Mesothelial cell of epicardium (in vitro differentiated cells): Measurements from ENCODE around the gene POLG2. TPM values are rescaled to one million over a fixed set of nuclear protein-coding genes. Genes with fewer than 3 reads are reported as not detected.
A peak's percentile ranks its signal among the peaks of the same experiment; 100 is the strongest.

Experiments used
- DNase-seq, 2 experiments: peaks; one replicate each; pipeline ENCODE4 v3.0.0; 2021; ENCODE audit warnings: low spot score in 2 of 2; ENCODE audit not compliant: unreplicated experiment in 2 of 2
- H3K27ac Mint-ChIP-seq: 2 replicates; pipeline ENCODE4 v1.8.0; 2021; ENCODE audit warnings: mixed read lengths
- H3K27me3 Mint-ChIP-seq: 2 replicates; pipeline ENCODE4 v1.8.0; 2021; ENCODE audit warnings: low read depth, mixed read lengths
- H3K36me3 Mint-ChIP-seq: 2 replicates; pipeline ENCODE4 v1.8.0; 2021; ENCODE audit warnings: mixed read lengths
- H3K4me1 Mint-ChIP-seq: 2 replicates; pipeline ENCODE4 v1.8.0; 2021; ENCODE audit warnings: mixed read lengths
- H3K4me3 Mint-ChIP-seq: 2 replicates; pipeline ENCODE4 v1.8.0; 2021; ENCODE audit warnings: mild to moderate bottlenecking, moderate library complexity, mixed read lengths
- H3K9me3 Mint-ChIP-seq: 2 replicates; pipeline ENCODE4 v1.8.0; 2021; ENCODE audit warnings: mixed read lengths
- CTCF ChIP-seq: fragments of 200-600 bp; sonication (generic); IDR thresholded peaks from one replicate; pipeline ENCODE4 v1.5.0; 2021; ENCODE audit warnings: antibody characterized with exemption; ENCODE audit not compliant: unreplicated experiment
- total RNA-seq: library from RNA; stranded (reverse); gene quantifications from 3 replicates; pipeline ENCODE4 v1.2.1, GENCODE V29; 2021

POLG2 gene
- total RNA-seq, 1 donor from 2014 or later, result 32.2 TPM

GRCh38 chr17:64509179-64509578 is 12.3 kb upstream of the POLG2 start:
- no peak for DNase-seq
- Mint-ChIP-seq H3K9me3 (no peaks in the 10 kb centered on the region), H3K36me3 (peaks cover 32% of the 10 kb centered on the region), H3K27ac (no peak overlapping the region), H3K27me3 (no peaks in the 10 kb centered on the region), H3K4me1 (peaks cover 22% of the 10 kb centered on the region), H3K4me3 (no peak overlapping the region)
- TF ChIP-seq CTCF, result no peak

- peak overlapping the region; percentile 100 for H3K4me3 Mint-ChIP-seq
Measured at GRCh38 chr17:64508683-64509082, 11.8 kb upstream of the POLG2 start.

GRCh38 chr17:64507413-64507782 is 10.5 kb upstream of the POLG2 start:
- Mint-ChIP-seq H3K9me3 (no peaks in the 10 kb centered on the region), H3K4me3 (peak overlapping the region; percentile 100), H3K36me3 (peaks cover 38% of the 10 kb centered on the region), H3K27me3 (no peaks in the 10 kb centered on the region), H3K27ac (peak overlapping the region; percentile 100), H3K4me1 (peaks cover 35% of the 10 kb centered on the region)
- TF ChIP-seq CTCF, result no peak
- DNase-seq, result no peak

More at GRCh38 chr17:64508683-64509082, 11.8 kb upstream of the POLG2 start:
- H3K9me3 Mint-ChIP-seq, result no peaks in the 10 kb centered on the region
- DNase-seq, result no peak
- no peaks in the 10 kb centered on the region for H3K27me3 Mint-ChIP-seq
- H3K4me1 Mint-ChIP-seq, result peaks cover 27% of the 10 kb centered on the region
- peaks cover 31% of the 10 kb centered on the region for H3K36me3 Mint-ChIP-seq
- peak overlapping the region; percentile 37 for H3K27ac Mint-ChIP-seq
- no peak for TF ChIP-seq CTCF

- H3K27ac Mint-ChIP-seq, result peak within 1 kb of the TSS; percentile 100
- peak; percentile 92 to 96 for DNase-seq
- no peak for TF ChIP-seq CTCF
- peak within 1 kb of the TSS; percentile 100 for H3K4me3 Mint-ChIP-seq
- H3K27me3 Mint-ChIP-seq, result no peaks in the 10 kb centered on the region
- no peaks in the 10 kb centered on the region for H3K9me3 Mint-ChIP-seq
- H3K36me3 Mint-ChIP-seq, result peaks cover 42% of the 10 kb centered on the region
- H3K4me1 Mint-ChIP-seq, result peaks cover 39% of the 10 kb centered on the region
Measured at GRCh38 chr17:64506576-64507412, 9.9 kb upstream of the POLG2 start, which contains the start of gene CEP95. CEP95 (plus strand) TSS chr17:64506977; CDS start chr17:64507098, 121 bp downstream.

- DNase-seq, result peak; percentile 96
- peaks cover 43% of the 10 kb centered on the region for H3K36me3 Mint-ChIP-seq
- H3K4me3 Mint-ChIP-seq, result peak within 1 kb of the TSS; percentile 100
- peaks cover 39% of the 10 kb centered on the region for H3K4me1 Mint-ChIP-seq
- H3K27me3 Mint-ChIP-seq, result no peaks in the 10 kb centered on the region
- TF ChIP-seq CTCF, result no peak
- no peaks in the 10 kb centered on the region for H3K9me3 Mint-ChIP-seq
- H3K27ac Mint-ChIP-seq, result peak within 1 kb of the TSS; percentile 100
Measured at GRCh38 chr17:64506201-64506575, 9.3 kb upstream of the POLG2 start, which contains the start of gene DDX5. DDX5 (minus strand) TSS chr17:64506289; CDS start chr17:64506119, 170 bp downstream.
